ENCODE results near the gene RLBP1.

The RLBP1 gene

DNA sequence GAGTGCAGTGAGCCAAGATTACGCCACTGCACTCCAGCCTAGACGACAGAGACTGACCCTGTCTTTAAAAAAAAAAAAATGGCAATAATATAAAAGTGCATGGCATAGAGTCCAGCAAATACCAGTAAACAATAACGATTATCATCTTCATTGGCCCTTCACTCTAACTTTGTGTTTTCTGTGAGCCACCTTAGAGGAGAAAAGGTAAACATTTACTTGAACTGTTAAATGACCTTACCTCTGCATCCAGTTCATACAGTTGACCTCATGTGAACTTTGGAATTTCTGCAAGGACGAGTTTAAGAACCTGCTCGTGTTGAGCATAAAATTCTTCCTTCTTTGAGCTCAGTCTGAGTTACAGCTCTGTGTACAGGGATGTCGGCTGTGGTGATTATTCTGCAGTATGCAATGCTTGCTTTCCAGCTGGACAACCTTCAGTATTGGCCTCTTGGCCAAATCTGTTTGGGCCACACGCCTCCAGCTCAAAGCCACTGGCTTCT, 56.6 kb downstream of the RLBP1 start:
- no peak overlapping the region for H3K4me3 ChIP-seq (ENCODE audit: low read depth, low read length)
- TF ChIP-seq MYC (IDR thresholded peaks at IDR 0.05; ENCODE audit: low read depth, low read length) (no peak), POLR2A (IDR thresholded peaks at IDR 0.05; ENCODE audit: extremely low read depth, insufficient read length) (no peak), CTCF (IDR thresholded peaks at IDR 0.05; ENCODE audit: low read depth, low read length) (no peak)
- TF ChIP-seq, protein P1, sequence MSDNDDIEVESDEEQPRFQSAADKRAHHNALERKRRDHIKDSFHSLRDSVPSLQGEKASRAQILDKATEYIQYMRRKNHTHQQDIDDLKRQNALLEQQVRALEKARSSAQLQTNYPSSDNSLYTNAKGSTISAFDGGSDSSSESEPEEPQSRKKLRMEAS (IDR thresholded peaks at IDR 0.05; ENCODE audit: low read depth, low read length) = no peak
- no peak for DNase-seq (ENCODE audit: low read depth)

- no peak overlapping the region for H3K4me3 ChIP-seq (ENCODE audit: low read depth, low read length)
- TF ChIP-seq CTCF (IDR thresholded peaks at IDR 0.05; ENCODE audit: low read depth, low read length) = no peak
- TF ChIP-seq MYC (IDR thresholded peaks at IDR 0.05; ENCODE audit: low read depth, low read length) = no peak
- no peak for TF ChIP-seq POLR2A (IDR thresholded peaks at IDR 0.05; ENCODE audit: extremely low read depth, insufficient read length)
- TF ChIP-seq, protein P1 (IDR thresholded peaks at IDR 0.05; ENCODE audit: low read depth, low read length) = no peak
- no peak for DNase-seq (ENCODE audit: low read depth)
These were observed 57.9 kb downstream of the RLBP1 start for GRCh38 chr15:89163271-89164055.

- no peak overlapping the region for H3K4me3 ChIP-seq (ENCODE audit: low read depth, low read length)
- DNase-seq (ENCODE audit: low read depth) = no peak
- no peak for TF ChIP-seq MYC (IDR thresholded peaks at IDR 0.05; ENCODE audit: low read depth, low read length)
- TF ChIP-seq CTCF (IDR thresholded peaks at IDR 0.05; ENCODE audit: low read depth, low read length) = no peak
- TF ChIP-seq, protein P1 (IDR thresholded peaks at IDR 0.05; ENCODE audit: low read depth, low read length) = no peak
- no peak for TF ChIP-seq POLR2A (IDR thresholded peaks at IDR 0.05; ENCODE audit: extremely low read depth, insufficient read length)
These were observed 59.7 kb downstream of the RLBP1 start for GRCh38 chr15:89161666-89162065.
